H9 (cell line): ENCODE data around the gene PCNX2. TPM values are rescaled to one million over a fixed set of nuclear protein-coding genes. Genes with fewer than 3 reads are reported as not detected.
A peak's percentile ranks its signal among the peaks of the same experiment; 100 is the strongest.
"Not testable (repeated sequence)": the region's sequence is repeated elsewhere in the genome, so short reads cannot be mapped to it uniquely, and the experiment has no call there.

Experiments used
- DNase-seq: peaks from one replicate; pipeline ENCODE4 v3.0.0-alpha.2; 2017
- H2AFZ ChIP-seq: one replicate; pipeline ENCODE4 v1.6.1; 2013; ENCODE audit warnings: mild to moderate bottlenecking, low read length, control low read depth, moderate library complexity
- H2AK5ac ChIP-seq: 2 replicates; pipeline ENCODE4 v1.6.1; 2013; ENCODE audit warnings: low read length, control low read depth, mixed read lengths; ENCODE audit not compliant: insufficient read length
- H2BK120ac ChIP-seq: one replicate; pipeline ENCODE4 v1.6.1; 2013; ENCODE audit warnings: low read depth, mild to moderate bottlenecking, low read length, control low read depth, inconsistent platforms; ENCODE audit not compliant: poor library complexity, severe bottlenecking
- H2BK12ac ChIP-seq: 2 replicates; pipeline ENCODE4 v1.6.1; 2013; ENCODE audit warnings: low read length, control low read depth, mixed read lengths, low read depth; ENCODE audit not compliant: insufficient read length
- H2BK15ac ChIP-seq: 2 replicates; pipeline ENCODE4 v1.6.1; 2013; ENCODE audit warnings: low read depth, low read length, control low read depth
- H2BK20ac ChIP-seq: one replicate; pipeline ENCODE4 v1.6.1; 2013; ENCODE audit warnings: low read depth, mild to moderate bottlenecking, low read length, control low read depth, inconsistent platforms; ENCODE audit not compliant: poor library complexity, severe bottlenecking
- H2BK5ac ChIP-seq: 2 replicates; pipeline ENCODE4 v1.6.1; 2013; ENCODE audit warnings: low read length, control low read depth, mixed read lengths; ENCODE audit not compliant: insufficient read length
- H3K14ac ChIP-seq: 2 replicates; pipeline ENCODE4 v1.6.1; 2013; ENCODE audit warnings: low read length, control low read depth; ENCODE audit not compliant: insufficient read depth
- H3K18ac ChIP-seq: 2 replicates; pipeline ENCODE4 v1.6.1; 2013; ENCODE audit warnings: low read depth, mild to moderate bottlenecking, mixed read lengths, low read length, control low read depth; ENCODE audit not compliant: insufficient read length
- H3K23ac ChIP-seq: 2 replicates; pipeline ENCODE4 v1.6.1; 2013; ENCODE audit warnings: low read length, control low read depth, mixed read lengths, low read depth; ENCODE audit not compliant: insufficient read length
- H3K23me2 ChIP-seq: 2 replicates; pipeline ENCODE4 v1.6.1; 2013; ENCODE audit warnings: low read depth, mild to moderate bottlenecking, mixed read lengths, low read length, control low read depth; ENCODE audit not compliant: insufficient read length, poor library complexity, severe bottlenecking
- H3K27ac ChIP-seq: 2 replicates; pipeline ENCODE4 v1.5.1; 2013; ENCODE audit warnings: low read length, control low read depth, mixed read lengths, low read depth; ENCODE audit not compliant: insufficient read length
- H3K27me3 ChIP-seq: 2 replicates; pipeline ENCODE4 v1.6.1; 2013; ENCODE audit warnings: low read length, control low read depth, inconsistent platforms; ENCODE audit not compliant: insufficient read depth
- H3K4ac ChIP-seq: 2 replicates; pipeline ENCODE4 v1.6.1; 2013; ENCODE audit warnings: low read depth, mild to moderate bottlenecking, control low read depth, inconsistent platforms, low read length, moderate library complexity
- H3K4me1 ChIP-seq: 2 replicates; pipeline ENCODE4 v1.6.1; 2013; ENCODE audit warnings: low read length, control low read depth, inconsistent platforms; ENCODE audit not compliant: insufficient read depth
- H3K4me2 ChIP-seq: 2 replicates; pipeline ENCODE4 v1.6.1; 2013; ENCODE audit warnings: low read length, control low read depth, mixed read lengths; ENCODE audit not compliant: insufficient read length, insufficient read depth
- H3K56ac ChIP-seq: 2 replicates; pipeline ENCODE4 v1.6.1; 2013; ENCODE audit warnings: low read depth, mild to moderate bottlenecking, mixed read lengths, low read length, control low read depth; ENCODE audit not compliant: insufficient read length
- H3K79me1 ChIP-seq: 2 replicates; pipeline ENCODE4 v1.6.1; 2013; ENCODE audit warnings: low read depth, mild to moderate bottlenecking, moderate library complexity, low read length, control low read depth, inconsistent platforms; ENCODE audit not compliant: insufficient read depth, poor library complexity, severe bottlenecking
- H3K79me2 ChIP-seq: 2 replicates; pipeline ENCODE4 v1.6.1; 2013; ENCODE audit warnings: low read length, control low read depth, inconsistent platforms; ENCODE audit not compliant: insufficient read depth
- H3K9ac ChIP-seq: 2 replicates; pipeline ENCODE4 v1.6.1; 2013; ENCODE audit warnings: low read length, control low read depth, mixed read lengths; ENCODE audit not compliant: insufficient read length; ENCODE audit errors: extremely low read depth
- H3K9me3 ChIP-seq: one replicate; pipeline ENCODE4 v1.6.1; 2013; ENCODE audit warnings: low read depth, low read length, inconsistent platforms; ENCODE audit not compliant: control insufficient read depth
- H3T11ph ChIP-seq: one replicate; pipeline ENCODE4 v1.6.1; 2013; ENCODE audit warnings: mild to moderate bottlenecking, low read length, control low read depth, inconsistent platforms
- H4K20me1 ChIP-seq: one replicate; pipeline ENCODE4 v1.6.1; 2013; ENCODE audit not compliant: control insufficient read depth, insufficient read length, insufficient read depth
- H4K5ac ChIP-seq: 2 replicates; pipeline ENCODE4 v1.6.1; 2013; ENCODE audit warnings: low read depth, mild to moderate bottlenecking, mixed read lengths, low read length, control low read depth; ENCODE audit not compliant: insufficient read length
- H4K8ac ChIP-seq: replicated peaks from 2 replicates; pipeline ENCODE4 v1.6.1; 2013; ENCODE audit warnings: low read length, control low read depth, mixed read lengths, low read depth; ENCODE audit not compliant: insufficient read length
- H4K91ac ChIP-seq: 2 replicates; pipeline ENCODE4 v1.6.1; 2013; ENCODE audit warnings: low read depth, mild to moderate bottlenecking, moderate library complexity, mixed read lengths, low read length, control low read depth; ENCODE audit not compliant: insufficient read length
- H3K27ac Mint-ChIP-seq, 3 experiments: 2 replicates in 2 of 3; 3 replicates in 1 of 3; pipeline ENCODE4 v1.8.0; 2020 to 2021; ENCODE audit warnings: mixed read lengths in 3 of 3, mild to moderate bottlenecking in 1 of 3, moderate library complexity in 1 of 3
- H3K27me3 Mint-ChIP-seq: 2 replicates; pipeline ENCODE4 v1.8.0; 2021; ENCODE audit warnings: low read depth, mild to moderate bottlenecking, moderate library complexity, mixed read lengths
- H3K36me3 Mint-ChIP-seq, 3 experiments: 2 replicates in 2 of 3; 3 replicates in 1 of 3; pipeline ENCODE4 v1.8.0; 2020 to 2021; ENCODE audit warnings: low read depth in 3 of 3, mixed read lengths in 3 of 3; ENCODE audit not compliant: insufficient read depth in 1 of 3
- H3K4me1 Mint-ChIP-seq, 2 experiments: 2 replicates each; pipeline ENCODE4 v1.8.0; 2020; ENCODE audit warnings: mixed read lengths in 2 of 2
- H3K4me3 Mint-ChIP-seq, 2 experiments: 2 replicates in 1 of 2; 3 replicates in 1 of 2; pipeline ENCODE4 v1.8.0; 2020 to 2021; ENCODE audit warnings: mild to moderate bottlenecking in 2 of 2, mixed read lengths in 2 of 2, moderate library complexity in 1 of 2
- H3K9me3 Mint-ChIP-seq, 2 experiments: 2 replicates in 1 of 2; 3 replicates in 1 of 2; pipeline ENCODE4 v1.8.0; 2020; ENCODE audit warnings: mild to moderate bottlenecking in 2 of 2, mixed read lengths in 2 of 2, moderate library complexity in 1 of 2
- CTCF ChIP-seq: fragments of 200-600 bp; sonication (generic); conservative IDR thresholded peaks from 3 replicates; pipeline ENCODE4 v1.8.0; 2021; ENCODE audit warnings: antibody characterized with exemption, mild to moderate bottlenecking
- WGBS: extraction: QIAGEN DNeasy Blood & Tissue Kit; methylation state at CpG from one replicate; pipeline ENCODE4 v1.1.7; 2013; ENCODE audit warnings: missing lambda C conversion rate, low lambda C conversion rate, mixed read lengths; ENCODE audit not compliant: insufficient read length; ENCODE audit errors: extremely low coverage; 5-methylcytosine and 5-hydroxymethylcytosine counted together
- total RNA-seq: library from RNA; stranded (reverse); gene quantifications from 2 replicates; pipeline ENCODE4 v1.2.1, GENCODE V29; 2021

Gene PCNX2
- total RNA-seq, 1 experiment from 2014 or later = 45.1 TPM

GRCh38 chr1:233132445-233132844, 163.1 kb downstream of the PCNX2 start:
- H3K36me3 Mint-ChIP-seq = peaks cover 50 to 75% (median 50%) of the 10 kb centered on the region in 3 experiments
- Histone ChIP-seq H4K8ac (no peak overlapping the region), H4K5ac (no peak overlapping the region), H3K56ac (no peak overlapping the region), H3K79me1 (no peaks in the 10 kb centered on the region), H4K91ac (no peak overlapping the region), H3K4me2 (no peak overlapping the region), H3K23me2 (no peaks in the 10 kb centered on the region), H3K14ac (no peak overlapping the region; the same call in 1 of the 2 replicates), H2BK120ac (no peak overlapping the region), H2BK15ac (no peak overlapping the region), H2BK20ac (no peak overlapping the region), H3K23ac (no peak overlapping the region), H3K4me1 (no peaks in the 10 kb centered on the region), H2AK5ac (no peak overlapping the region), H3K9ac (no peak overlapping the region), H3K4ac (no peak overlapping the region), H3K18ac (no peak overlapping the region), H2AFZ (no peak overlapping the region), H3K79me2 (no peaks in the 10 kb centered on the region), H2BK5ac (no peak overlapping the region), H3K27ac (no peak overlapping the region), H4K20me1 (no peaks in the 10 kb centered on the region), H3K27me3 (no peaks in the 10 kb centered on the region), H3K9me3 (no peaks in the 10 kb centered on the region), H3T11ph (no peak overlapping the region), H2BK12ac (no peak overlapping the region)
- H3K27me3 Mint-ChIP-seq = no peaks in the 10 kb centered on the region
- DNase-seq = no peak
- TF ChIP-seq CTCF = no peak
- no CpG with 5 or more reads among the region's 3 CpGs for WGBS
- no peak overlapping the region for H3K4me3 Mint-ChIP-seq
- peak overlapping the region in 1 of 3 experiments; percentile 70; a peak in 1 of 7 replicates for H3K27ac Mint-ChIP-seq
- no peaks in the 10 kb centered on the region for H3K4me1 Mint-ChIP-seq
- H3K9me3 Mint-ChIP-seq = no peaks in the 10 kb centered on the region; a peak in 1 of 5 replicates

DNA sequence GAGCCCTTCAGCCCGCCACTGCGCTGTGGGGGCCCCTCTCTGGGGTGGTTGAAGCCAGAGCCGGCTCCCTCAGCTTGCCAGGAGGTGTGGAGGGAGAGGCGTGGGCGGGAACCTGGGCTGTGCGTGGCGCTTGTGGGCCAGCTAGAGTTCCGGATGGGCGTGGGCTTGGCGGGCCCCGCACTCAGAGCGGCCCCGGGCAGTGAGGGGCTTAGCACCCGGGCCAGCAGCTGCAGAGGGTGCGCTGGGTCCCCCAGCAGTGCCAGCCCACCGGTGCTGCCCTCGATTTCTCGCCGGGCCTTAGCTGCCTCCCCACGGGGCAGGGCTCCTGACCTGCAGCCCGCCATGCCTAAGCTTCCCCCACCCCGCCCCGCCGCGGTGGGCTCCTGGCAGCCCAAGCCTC, 166.5 kb downstream of the PCNX2 start:
- not testable (repeated sequence) for H2BK12ac ChIP-seq, H3K4ac ChIP-seq, H3K27ac ChIP-seq, H3K56ac ChIP-seq, H3K18ac ChIP-seq, H2AFZ ChIP-seq, H3K4me1 Mint-ChIP-seq, H3K79me1 ChIP-seq, DNase-seq, H3K14ac ChIP-seq, H3K9ac ChIP-seq, H3K27me3 Mint-ChIP-seq, H3K27ac Mint-ChIP-seq, H2BK15ac ChIP-seq, H3K4me1 ChIP-seq, H3T11ph ChIP-seq, H2AK5ac ChIP-seq, H4K91ac ChIP-seq, H3K4me2 ChIP-seq, H3K79me2 ChIP-seq, H4K20me1 ChIP-seq, H4K5ac ChIP-seq, H3K27me3 ChIP-seq, H3K23me2 ChIP-seq, H3K9me3 ChIP-seq, H2BK20ac ChIP-seq, H3K4me3 Mint-ChIP-seq, H2BK5ac ChIP-seq, H3K23ac ChIP-seq, H2BK120ac ChIP-seq, H3K9me3 Mint-ChIP-seq, H4K8ac ChIP-seq
- H3K36me3 Mint-ChIP-seq = peaks cover 62 to 77% (median 63%) of the 10 kb centered on the region in 3 experiments
- no CpG with 5 or more reads among the region's 25 CpGs for WGBS
